Thyroid gland (tissue), 4 donors: Measurements from ENCODE around the gene RHOB. TPM values are rescaled to one million over a fixed set of nuclear protein-coding genes. Genes with fewer than 3 reads are reported as not detected.
A peak's percentile ranks its signal among the peaks of the same experiment; 100 is the strongest.

Experiments used
- DNase-seq, 2 donors: peaks; one replicate each; pipeline ENCODE4 v3.0.0-alpha.2; 2019
- H3K27ac ChIP-seq, 3 donors: fragments of 200-600 bp; sonication (generic); 1 replicate in 2 of 3; 2 replicates in 1 of 3; pipeline ENCODE4 v1.5.1; 2016 to 2019; ENCODE audit warnings: mild to moderate bottlenecking in 1 of 3, moderate library complexity in 1 of 3
- H3K27me3 ChIP-seq: fragments of 200-600 bp; sonication (generic); one replicate; pipeline ENCODE4 v1.5.1; 2019
- H3K36me3 ChIP-seq, 2 donors: fragments of 200-600 bp; sonication (generic); one replicate each; pipeline ENCODE4 v1.5.1; 2016 to 2019
- H3K4me1 ChIP-seq, 2 donors: fragments of 200-600 bp; sonication (generic); one replicate each; pipeline ENCODE4 v1.5.1; 2017 to 2019
- H3K4me3 ChIP-seq, 3 donors: fragments of 200-600 bp; sonication (generic); replicated peaks in 1 of 3; 1 replicate in 2 of 3; 2 replicates in 1 of 3; pipeline ENCODE4 v1.5.1; 2016; ENCODE audit warnings: mild to moderate bottlenecking in 1 of 3
- H3K9me3 ChIP-seq: fragments of 200-600 bp; sonication (generic); one replicate; pipeline ENCODE4 v1.5.1; 2017
- POLR2A ChIP-seq, 2 donors: fragments of 450-650 bp; IDR thresholded peaks; one replicate each; pipeline ENCODE4 v1.6.1; 2017; ENCODE audit warnings: antibody characterized with exemption in 2 of 2, mild to moderate bottlenecking in 2 of 2, moderate library complexity in 1 of 2
- WGBS, 2 donors: methylation state at CpG; one replicate each; pipeline ENCODE4 v1.1.5; 2017; 5-methylcytosine and 5-hydroxymethylcytosine counted together
- intact Hi-C: fragments of 100-400 bp; cut with DNase I; formaldehyde crosslinking; loops from one replicate; pipeline ENCODE4 v1.15.1; 2023
- total RNA-seq, 4 donors: library from RNA; depleted of rRNA; stranded (reverse); fragments of >200 nt; gene quantifications; one replicate each; pipeline ENCODE4 v1.2.3, GENCODE V29; 2016
- TF ChIP-seq, protein P1 (sequence below), 6 experiments: fragments of 200-600 bp in 3 of 6; fragments of 450-650 bp in 3 of 6; sonication (generic) in 3 of 6; IDR thresholded peaks; one replicate each; pipeline ENCODE4 v1.5.1; 2016 to 2019; ENCODE audit warnings: antibody characterized with exemption in 6 of 6, mild to moderate bottlenecking in 2 of 6, inconsistent platforms in 1 of 6, moderate library complexity in 1 of 6

Gene RHOB
- total RNA-seq, 4 donors from 2014 or later, result 238 to 381 (median 271) TPM

DNA sequence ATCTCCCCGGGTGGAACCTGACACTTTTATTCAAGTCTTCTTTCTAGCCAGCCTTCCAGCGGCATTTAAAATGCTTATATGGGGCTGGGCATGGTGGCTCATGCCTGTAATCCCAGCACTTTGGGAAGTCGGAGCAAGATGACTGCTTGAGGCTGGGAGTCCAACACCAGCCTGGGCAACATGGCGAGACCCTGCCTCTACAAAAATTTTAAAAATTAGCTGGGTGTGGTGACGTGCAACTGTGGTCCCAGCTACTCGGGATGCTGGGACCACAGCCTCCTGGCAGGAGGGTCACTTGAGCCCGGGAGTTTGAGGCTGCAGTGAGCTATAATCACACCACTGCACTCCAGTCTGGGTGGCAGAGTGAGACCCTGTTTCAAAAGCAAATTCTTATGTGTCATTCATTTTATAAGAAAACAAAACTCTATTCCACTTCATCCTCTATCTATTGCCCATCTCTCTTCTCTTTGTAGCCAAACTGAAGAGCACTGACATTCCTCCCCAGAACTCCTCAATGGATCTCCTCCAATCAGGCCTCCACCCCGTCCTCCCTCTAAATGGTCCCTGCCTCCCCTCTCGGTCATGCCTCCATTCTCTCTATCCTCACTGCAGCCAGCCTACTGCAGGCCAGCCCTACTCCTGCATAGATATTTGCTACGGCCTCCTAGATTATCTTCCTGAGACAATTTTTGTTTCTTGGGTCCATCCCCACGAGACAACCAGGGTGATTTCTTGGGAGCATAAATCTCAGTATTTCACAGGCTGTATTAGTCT lies 18.0 kb upstream of the RHOB start:
- H3K4me3 ChIP-seq, result no peak overlapping the region
- H3K9me3 ChIP-seq, result no peaks in the 10 kb centered on the region
- no peaks in the 10 kb centered on the region for H3K36me3 ChIP-seq
- intact Hi-C loops, result no loop called here
- H3K4me1 ChIP-seq, result peaks cover 5 to 27% of the 10 kb centered on the region in 2 donors
- no peaks in the 10 kb centered on the region for H3K27me3 ChIP-seq
- TF ChIP-seq POLR2A (IDR thresholded peaks at IDR 0.05), result no peak
- TF ChIP-seq, protein P1, sequence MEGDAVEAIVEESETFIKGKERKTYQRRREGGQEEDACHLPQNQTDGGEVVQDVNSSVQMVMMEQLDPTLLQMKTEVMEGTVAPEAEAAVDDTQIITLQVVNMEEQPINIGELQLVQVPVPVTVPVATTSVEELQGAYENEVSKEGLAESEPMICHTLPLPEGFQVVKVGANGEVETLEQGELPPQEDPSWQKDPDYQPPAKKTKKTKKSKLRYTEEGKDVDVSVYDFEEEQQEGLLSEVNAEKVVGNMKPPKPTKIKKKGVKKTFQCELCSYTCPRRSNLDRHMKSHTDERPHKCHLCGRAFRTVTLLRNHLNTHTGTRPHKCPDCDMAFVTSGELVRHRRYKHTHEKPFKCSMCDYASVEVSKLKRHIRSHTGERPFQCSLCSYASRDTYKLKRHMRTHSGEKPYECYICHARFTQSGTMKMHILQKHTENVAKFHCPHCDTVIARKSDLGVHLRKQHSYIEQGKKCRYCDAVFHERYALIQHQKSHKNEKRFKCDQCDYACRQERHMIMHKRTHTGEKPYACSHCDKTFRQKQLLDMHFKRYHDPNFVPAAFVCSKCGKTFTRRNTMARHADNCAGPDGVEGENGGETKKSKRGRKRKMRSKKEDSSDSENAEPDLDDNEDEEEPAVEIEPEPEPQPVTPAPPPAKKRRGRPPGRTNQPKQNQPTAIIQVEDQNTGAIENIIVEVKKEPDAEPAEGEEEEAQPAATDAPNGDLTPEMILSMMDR (IDR thresholded peaks at IDR 0.05), result no peak
- 87 to 90% methylated on average over 11 of the region's 11 CpGs for WGBS, 2 donors
- DNase-seq, result no peak
- H3K27ac ChIP-seq, result peak overlapping the region in 2 of 3 donors; percentile 44 to 57

DNA sequence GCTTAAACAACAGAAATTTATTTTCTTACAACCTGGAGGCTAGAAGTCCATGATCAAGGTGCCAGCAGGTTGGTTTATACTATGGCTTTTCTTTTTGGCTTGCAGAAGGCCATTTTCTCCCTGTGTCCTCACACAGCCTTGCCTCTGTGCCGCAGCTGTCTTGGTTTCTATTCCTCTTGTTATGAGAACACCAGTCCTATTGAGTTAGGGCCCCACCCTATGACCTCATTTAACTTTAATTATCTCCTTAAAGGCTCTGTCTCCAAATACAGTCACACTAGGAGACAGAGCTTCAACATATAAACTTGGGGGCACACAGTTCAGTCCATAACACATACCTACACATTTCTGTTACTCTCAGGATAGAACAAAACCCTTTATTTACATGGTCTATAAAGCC lies 17.3 kb upstream of the RHOB start:
- 89 to 91% methylated on average over 1 of the region's 1 CpG for WGBS, 2 donors
- no peak for DNase-seq

DNA sequence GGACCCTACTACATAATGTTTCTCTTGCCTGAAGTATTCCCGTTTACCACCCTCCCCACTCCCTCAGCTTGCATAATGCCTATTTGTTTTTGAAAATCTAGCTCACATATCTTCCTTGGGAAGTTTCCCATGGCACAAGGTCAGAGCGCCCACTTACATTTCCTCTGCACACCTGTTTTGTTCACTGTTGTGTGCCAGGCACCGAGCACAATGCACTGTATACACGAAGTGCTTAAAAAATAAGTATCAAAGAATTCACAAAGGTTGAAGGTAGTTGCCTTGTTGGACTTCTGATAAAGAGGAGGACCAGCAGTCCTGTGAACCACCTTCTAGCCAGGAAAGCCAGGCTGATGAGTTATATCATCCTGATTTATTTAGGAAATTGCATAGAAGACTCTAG lies 16.8 kb upstream of the RHOB start:
- DNase-seq, result no peak
- peaks cover 5 to 27% of the 10 kb centered on the region in 2 donors for H3K4me1 ChIP-seq
- no peak overlapping the region for H3K4me3 ChIP-seq
- no peak overlapping the region for H3K27ac ChIP-seq
- 87 to 88% methylated on average over 4 of the region's 4 CpGs for WGBS, 2 donors
- intact Hi-C loops, result no loop called here
- no peak for TF ChIP-seq POLR2A (IDR thresholded peaks at IDR 0.05)
- TF ChIP-seq, protein P1 (IDR thresholded peaks at IDR 0.05), result no peak
- no peaks in the 10 kb centered on the region for H3K36me3 ChIP-seq
- no peaks in the 10 kb centered on the region for H3K27me3 ChIP-seq
- no peaks in the 10 kb centered on the region for H3K9me3 ChIP-seq

More for the DNA sequence above, 17.3 kb upstream of the RHOB start:
- no peak overlapping the region for H3K27ac ChIP-seq
- H3K9me3 ChIP-seq, result no peaks in the 10 kb centered on the region
- no peaks in the 10 kb centered on the region for H3K36me3 ChIP-seq
- peaks cover 5 to 29% of the 10 kb centered on the region in 2 donors for H3K4me1 ChIP-seq
- TF ChIP-seq, protein P1 (IDR thresholded peaks at IDR 0.05), result no peak
- intact Hi-C loops, result no loop called here
- H3K27me3 ChIP-seq, result no peaks in the 10 kb centered on the region
- no peak overlapping the region for H3K4me3 ChIP-seq

DNA sequence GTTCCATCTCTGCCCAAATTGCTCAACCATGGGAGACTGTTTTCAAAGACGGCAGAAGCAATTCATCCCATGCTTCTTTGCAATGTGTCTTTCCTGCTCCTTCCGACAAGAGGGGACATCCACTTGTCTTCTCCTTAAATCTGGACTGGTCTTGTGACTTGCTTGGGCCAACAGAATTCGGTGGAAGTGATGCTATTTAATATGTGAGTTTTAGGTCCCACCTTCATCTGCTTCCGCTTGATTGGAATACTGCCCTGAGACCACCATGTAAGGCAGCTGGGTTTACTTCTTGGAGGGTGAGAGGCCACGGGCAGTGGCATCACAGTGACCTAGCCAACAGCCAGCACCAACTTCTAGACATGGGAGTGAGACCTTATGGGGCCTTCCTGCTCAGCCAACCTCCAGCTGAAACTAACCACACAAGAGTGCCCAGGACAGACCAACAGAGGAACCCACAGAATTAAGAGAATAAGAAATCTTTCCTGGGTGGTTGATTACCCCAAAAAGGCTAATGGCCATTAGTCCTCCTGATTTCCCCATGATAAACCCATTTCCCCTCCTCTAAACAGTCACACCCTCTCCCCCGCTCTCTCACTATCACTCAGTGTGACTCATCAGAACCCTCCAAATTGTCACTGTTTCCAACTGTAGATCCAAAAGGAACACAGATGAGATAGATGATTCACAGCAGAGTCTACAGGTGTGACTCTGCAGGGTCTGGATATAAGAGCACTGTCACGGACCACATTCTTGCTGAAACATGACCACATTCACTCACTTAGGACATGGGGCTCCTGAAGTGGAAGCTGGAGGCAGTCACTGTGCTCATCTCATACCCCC lies 16.2 kb upstream of the RHOB start:
- no peak for TF ChIP-seq POLR2A (IDR thresholded peaks at IDR 0.05)
- TF ChIP-seq, protein P1 (IDR thresholded peaks at IDR 0.05), result no peak
- Histone ChIP-seq H3K9me3 (no peaks in the 10 kb centered on the region), H3K4me1 (peaks cover 5 to 21% of the 10 kb centered on the region in 2 donors), H3K36me3 (no peaks in the 10 kb centered on the region), H3K4me3 (no peak overlapping the region), H3K27me3 (no peaks in the 10 kb centered on the region), H3K27ac (no peak overlapping the region)
- intact Hi-C loops, result no loop called here
- WGBS, 2 donors, result 96% methylated on average over 7 of the region's 7 CpGs
- DNase-seq, result no peak

DNA sequence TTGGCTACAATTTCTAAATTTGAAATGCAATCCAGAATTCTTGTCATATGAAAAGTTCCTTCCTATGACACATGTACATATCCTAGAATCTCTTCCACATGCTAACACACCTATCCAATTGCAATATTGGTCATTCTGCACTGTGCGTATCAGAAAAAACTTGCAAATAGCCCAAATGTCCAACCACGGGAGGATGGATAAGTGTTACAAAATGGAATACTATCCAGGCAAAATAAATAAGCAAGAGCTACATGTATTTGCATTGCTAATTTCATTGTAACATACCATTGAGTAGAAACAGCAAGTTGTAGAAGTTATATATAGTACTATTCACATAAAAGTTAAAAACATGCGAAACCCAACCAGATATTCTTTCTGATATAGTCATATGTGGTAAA lies 15.6 kb upstream of the RHOB start:
- H3K27ac ChIP-seq, result no peak overlapping the region
- 96 to 97% methylated on average over 3 of the region's 3 CpGs for WGBS, 2 donors
- DNase-seq, result no peak
- peaks cover 5 to 21% of the 10 kb centered on the region in 2 donors for H3K4me1 ChIP-seq
- no peaks in the 10 kb centered on the region for H3K9me3 ChIP-seq
- no peaks in the 10 kb centered on the region for H3K27me3 ChIP-seq
- H3K4me3 ChIP-seq, result no peak overlapping the region
- intact Hi-C loops, result no loop called here
- no peaks in the 10 kb centered on the region for H3K36me3 ChIP-seq
- no peak for TF ChIP-seq POLR2A (IDR thresholded peaks at IDR 0.05)
- TF ChIP-seq, protein P1 (IDR thresholded peaks at IDR 0.05), result no peak
